Stimulated activated CD8-positive, alpha-beta memory T cell treated with anti-CD3 and anti-CD28 coated beads, Interleukin-12 subunit alpha, Interleukin-12 subunit beta, amount 100 ng/mL, for 1 hour (primary cell): ENCODE data around the gene CEP89.
A peak's percentile ranks its signal among the peaks of the same experiment; 100 is the strongest.
"Not testable (repeated sequence)": the region's sequence is repeated elsewhere in the genome, so short reads cannot be mapped to it uniquely, and the experiment has no call there.

Experiments
- DNase-seq: peaks from one replicate; pipeline ENCODE4 v3.0.0-alpha.2; 2020; ENCODE audit warnings: low read depth

CEP89 gene

GRCh38 chr19:32971715-32972540 lies at the start of gene CEP89, which contains the start of gene FAAP24:
CEP89 (minus strand) TSS chr19:32971958; CDS start chr19:32971874, 84 bp downstream.
FAAP24 (plus strand) TSS chr19:32972242; CDS start chr19:32973197, 955 bp downstream.
- peak; percentile 97 for DNase-seq

- DNase-seq: not testable (repeated sequence)
Measured at GRCh38 chr19:33010891-33011290, 39.1 kb upstream of the CEP89 start.

- no peak for DNase-seq
Measured at GRCh38 chr19:33008738-33009137, 37.0 kb upstream of the CEP89 start.

GRCh38 chr19:33005440-33005839 lies 33.7 kb upstream of the CEP89 start:
- no peak for DNase-seq

- DNase-seq: not testable (repeated sequence)
Measured at GRCh38 chr19:33003424-33004024, 31.8 kb upstream of the CEP89 start.

GRCh38 chr19:33002126-33002865 lies 30.5 kb upstream of the CEP89 start:
- not testable (repeated sequence) for DNase-seq

- no peak for DNase-seq
Measured at GRCh38 chr19:33000910-33001309, 29.2 kb upstream of the CEP89 start.

- DNase-seq: no peak
Measured at GRCh38 chr19:33000510-33000909, 28.8 kb upstream of the CEP89 start.

GRCh38 chr19:32998722-32999121 lies 27.0 kb upstream of the CEP89 start:
- DNase-seq: no peak

GRCh38 chr19:32997716-32998355 lies 26.1 kb upstream of the CEP89 start:
- no peak for DNase-seq

- DNase-seq: not testable (repeated sequence)
Measured at GRCh38 chr19:32997061-32997464, 25.3 kb upstream of the CEP89 start.

- not testable (repeated sequence) for DNase-seq
Measured at GRCh38 chr19:32995966-32996365, 24.2 kb upstream of the CEP89 start.

- DNase-seq: no peak
Measured at GRCh38 chr19:32988724-32989123, 17.0 kb upstream of the CEP89 start.

- not testable (repeated sequence) for DNase-seq
Measured at GRCh38 chr19:32988254-32988653, 16.5 kb upstream of the CEP89 start.

- DNase-seq: not testable (repeated sequence)
Measured at GRCh38 chr19:32982488-32982887, 10.7 kb upstream of the CEP89 start.

GRCh38 chr19:32979807-32980206 lies 8.0 kb upstream of the CEP89 start:
- DNase-seq: not testable (repeated sequence)

- not testable (repeated sequence) for DNase-seq
Measured at GRCh38 chr19:32977813-32978212, 6.1 kb upstream of the CEP89 start.

- DNase-seq: no peak
Measured at GRCh38 chr19:32977280-32977679, 5.5 kb upstream of the CEP89 start.

- DNase-seq: peak; percentile 57
Measured at GRCh38 chr19:32976223-32976805, 4.6 kb upstream of the CEP89 start.

GRCh38 chr19:32971012-32971595 lies 654 bp downstream of the CEP89 start:
- no peak for DNase-seq

GRCh38 chr19:32969549-32969948 lies 2.2 kb downstream of the CEP89 start:
- DNase-seq: no peak
